ENCODE measurements around the gene ARHGEF18. TPM values are rescaled to one million over a fixed set of nuclear protein-coding genes. Genes with fewer than 3 reads are reported as not detected.

The ARHGEF18 gene
- total and polyA plus RNA-seq, 2 donors, result 20.7 to 24.2 TPM

- 88% methylated on average over 7 of the region's 7 CpGs for WGBS
- H3K4me3 ChIP-seq (ENCODE audit: low read depth, low read length), result no peak overlapping the region
- H3K36me3 ChIP-seq (ENCODE audit: insufficient read depth), result no peaks in the 10 kb centered on the region
- DNase-seq (ENCODE audit: extremely low spot score), result no peak
- H3K4me1 ChIP-seq (ENCODE audit: insufficient read depth), result no peaks in the 10 kb centered on the region
- H3K27ac ChIP-seq (ENCODE audit: low read depth), result no peak overlapping the region
These were observed 32.3 kb downstream of the ARHGEF18 start for GRCh38 chr19:7381073-7381390.

- H3K4me3 ChIP-seq (ENCODE audit: low read depth, low read length), result no peak overlapping the region
- no peaks in the 10 kb centered on the region for H3K36me3 ChIP-seq (ENCODE audit: insufficient read depth)
- no peaks in the 10 kb centered on the region for H3K4me1 ChIP-seq (ENCODE audit: insufficient read depth)
- WGBS, result 69% methylated on average over 9 of the region's 9 CpGs
- DNase-seq (ENCODE audit: extremely low spot score), result no peak
- no peak overlapping the region for H3K27ac ChIP-seq (ENCODE audit: low read depth)
These were observed 34.0 kb downstream of the ARHGEF18 start for GRCh38 chr19:7382694-7383093.

GRCh38 chr19:7383284-7383683 is 34.5 kb downstream of the ARHGEF18 start:
- H3K36me3 ChIP-seq (ENCODE audit: insufficient read depth), result no peaks in the 10 kb centered on the region
- H3K27ac ChIP-seq (ENCODE audit: low read depth), result no peak overlapping the region
- DNase-seq (ENCODE audit: extremely low spot score), result no peak
- 55% methylated on average over 7 of the region's 7 CpGs for WGBS
- H3K4me1 ChIP-seq (ENCODE audit: insufficient read depth), result no peaks in the 10 kb centered on the region
- H3K4me3 ChIP-seq (ENCODE audit: low read depth, low read length), result no peak overlapping the region

- H3K27ac ChIP-seq (ENCODE audit: low read depth), result no peak overlapping the region
- no peak for DNase-seq (ENCODE audit: extremely low spot score)
- H3K4me1 ChIP-seq (ENCODE audit: insufficient read depth), result no peaks in the 10 kb centered on the region
- WGBS, result 92% methylated on average over 5 of the region's 5 CpGs
- no peaks in the 10 kb centered on the region for H3K36me3 ChIP-seq (ENCODE audit: insufficient read depth)
- H3K4me3 ChIP-seq (ENCODE audit: low read depth, low read length), result no peak overlapping the region
These were observed 36.3 kb downstream of the ARHGEF18 start for GRCh38 chr19:7385062-7385461.

- H3K4me1 ChIP-seq (ENCODE audit: insufficient read depth), result no peaks in the 10 kb centered on the region
- H3K4me3 ChIP-seq (ENCODE audit: low read depth, low read length), result no peak overlapping the region
- 59% methylated on average over 9 of the region's 9 CpGs for WGBS
- H3K27ac ChIP-seq (ENCODE audit: low read depth), result no peak overlapping the region
- DNase-seq (ENCODE audit: extremely low spot score), result no peak
- H3K36me3 ChIP-seq (ENCODE audit: insufficient read depth), result no peaks in the 10 kb centered on the region
These were observed 37.6 kb downstream of the ARHGEF18 start for GRCh38 chr19:7386308-7386707.

GRCh38 chr19:7386769-7387168 is 38.0 kb downstream of the ARHGEF18 start:
- no peak overlapping the region for H3K4me3 ChIP-seq (ENCODE audit: low read depth, low read length)
- 87% methylated on average over 8 of the region's 8 CpGs for WGBS
- no peaks in the 10 kb centered on the region for H3K36me3 ChIP-seq (ENCODE audit: insufficient read depth)
- no peaks in the 10 kb centered on the region for H3K4me1 ChIP-seq (ENCODE audit: insufficient read depth)
- no peak overlapping the region for H3K27ac ChIP-seq (ENCODE audit: low read depth)
- no peak for DNase-seq (ENCODE audit: extremely low spot score)

GRCh38 chr19:7391218-7391670 is 42.5 kb downstream of the ARHGEF18 start:
- H3K27ac ChIP-seq (ENCODE audit: low read depth), result no peak overlapping the region
- no peaks in the 10 kb centered on the region for H3K4me1 ChIP-seq (ENCODE audit: insufficient read depth)
- peak; percentile 21 for DNase-seq (ENCODE audit: extremely low spot score)
- H3K4me3 ChIP-seq (ENCODE audit: low read depth, low read length), result no peak overlapping the region
- WGBS, result 75% methylated on average over 14 of the region's 14 CpGs
- no peaks in the 10 kb centered on the region for H3K36me3 ChIP-seq (ENCODE audit: insufficient read depth)

GRCh38 chr19:7393459-7393858 is 44.7 kb downstream of the ARHGEF18 start:
- Histone ChIP-seq H3K27ac (ENCODE audit: low read depth) (no peak overlapping the region), H3K4me1 (ENCODE audit: insufficient read depth) (no peaks in the 10 kb centered on the region), H3K36me3 (ENCODE audit: insufficient read depth) (no peaks in the 10 kb centered on the region), H3K4me3 (ENCODE audit: low read depth, low read length) (no peak overlapping the region)
- DNase-seq (ENCODE audit: extremely low spot score), result no peak
- WGBS, result 63% methylated on average over 2 of the region's 2 CpGs

GRCh38 chr19:7393939-7394730 is 45.4 kb downstream of the ARHGEF18 start:
- Histone ChIP-seq H3K4me1 (ENCODE audit: insufficient read depth) (no peaks in the 10 kb centered on the region), H3K36me3 (ENCODE audit: insufficient read depth) (no peaks in the 10 kb centered on the region), H3K4me3 (ENCODE audit: low read depth, low read length) (peak overlapping the region; percentile 96), H3K27ac (ENCODE audit: low read depth) (peak overlapping the region; percentile 58)
- DNase-seq (ENCODE audit: extremely low spot score), result no peak
- 20% methylated on average over 13 of the region's 13 CpGs for WGBS

GRCh38 chr19:7394731-7395359 is 46.1 kb downstream of the ARHGEF18 start:
- Histone ChIP-seq H3K27ac (ENCODE audit: low read depth) (peak overlapping the region; percentile 73), H3K36me3 (ENCODE audit: insufficient read depth) (no peaks in the 10 kb centered on the region), H3K4me1 (ENCODE audit: insufficient read depth) (no peaks in the 10 kb centered on the region), H3K4me3 (ENCODE audit: low read depth, low read length) (peak overlapping the region; percentile 96)
- peak; percentile 55 for DNase-seq (ENCODE audit: extremely low spot score)
- WGBS, result under 1% methylated on average over 61 of the region's 61 CpGs

- peak overlapping the region; percentile 96 for H3K4me3 ChIP-seq (ENCODE audit: low read depth, low read length)
- no peaks in the 10 kb centered on the region for H3K4me1 ChIP-seq (ENCODE audit: insufficient read depth)
- no peak for DNase-seq (ENCODE audit: extremely low spot score)
- peak overlapping the region; percentile 73 for H3K27ac ChIP-seq (ENCODE audit: low read depth)
- 3% methylated on average over 28 of the region's 28 CpGs for WGBS
- H3K36me3 ChIP-seq (ENCODE audit: insufficient read depth), result no peaks in the 10 kb centered on the region
These were observed 46.8 kb downstream of the ARHGEF18 start for GRCh38 chr19:7395360-7396066.

- Histone ChIP-seq H3K4me3 (ENCODE audit: low read depth, low read length) (no peak overlapping the region), H3K4me1 (ENCODE audit: insufficient read depth) (no peaks in the 10 kb centered on the region), H3K36me3 (ENCODE audit: insufficient read depth) (no peaks in the 10 kb centered on the region), H3K27ac (ENCODE audit: low read depth) (no peak overlapping the region)
- WGBS, result 88% methylated on average over 9 of the region's 9 CpGs
- DNase-seq (ENCODE audit: extremely low spot score), result no peak
These were observed 49.0 kb downstream of the ARHGEF18 start for GRCh38 chr19:7397687-7398086.
